GM12872 (cell line): ENCODE data around the gene PRAMEF2.
"Not testable (repeated sequence)": the region's sequence is repeated elsewhere in the genome, so short reads cannot be mapped to it uniquely, and the experiment has no call there.

Experiments
- TF ChIP-seq, protein P1 (sequence below): IDR thresholded peaks from 3 replicates; pipeline ENCODE4 v1.5.1; 2011; ENCODE audit warnings: low read depth, mild to moderate bottlenecking, low read length, moderate library complexity; ENCODE audit not compliant: insufficient read depth

The PRAMEF2 gene

DNA sequence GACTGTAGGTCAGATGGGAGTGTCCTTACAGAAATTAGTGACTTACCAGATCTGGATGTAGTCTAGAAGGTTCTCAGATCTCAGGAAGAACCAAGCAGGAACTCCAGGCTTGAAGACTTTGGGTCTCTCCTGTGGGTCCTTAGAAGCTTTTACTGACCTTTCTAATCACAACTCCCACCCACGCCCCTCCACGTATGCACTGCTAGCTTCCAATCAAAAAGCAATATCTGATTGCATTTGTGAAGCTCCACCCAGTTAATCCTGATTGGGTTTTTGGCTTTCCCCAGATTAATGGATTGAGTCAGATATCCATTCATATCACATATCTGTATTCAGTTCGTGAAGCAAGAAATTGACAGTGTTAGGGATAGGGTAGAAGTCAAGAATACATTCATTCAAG, 29.2 kb downstream of the PRAMEF2 start, which contains the start of gene PRAMEF4:
PRAMEF4 (minus strand) TSS at position 101 of the 400 bp plus-strand sequence. CDS start 2,807 bp downstream, outside the sequence.
- TF ChIP-seq, protein P1, sequence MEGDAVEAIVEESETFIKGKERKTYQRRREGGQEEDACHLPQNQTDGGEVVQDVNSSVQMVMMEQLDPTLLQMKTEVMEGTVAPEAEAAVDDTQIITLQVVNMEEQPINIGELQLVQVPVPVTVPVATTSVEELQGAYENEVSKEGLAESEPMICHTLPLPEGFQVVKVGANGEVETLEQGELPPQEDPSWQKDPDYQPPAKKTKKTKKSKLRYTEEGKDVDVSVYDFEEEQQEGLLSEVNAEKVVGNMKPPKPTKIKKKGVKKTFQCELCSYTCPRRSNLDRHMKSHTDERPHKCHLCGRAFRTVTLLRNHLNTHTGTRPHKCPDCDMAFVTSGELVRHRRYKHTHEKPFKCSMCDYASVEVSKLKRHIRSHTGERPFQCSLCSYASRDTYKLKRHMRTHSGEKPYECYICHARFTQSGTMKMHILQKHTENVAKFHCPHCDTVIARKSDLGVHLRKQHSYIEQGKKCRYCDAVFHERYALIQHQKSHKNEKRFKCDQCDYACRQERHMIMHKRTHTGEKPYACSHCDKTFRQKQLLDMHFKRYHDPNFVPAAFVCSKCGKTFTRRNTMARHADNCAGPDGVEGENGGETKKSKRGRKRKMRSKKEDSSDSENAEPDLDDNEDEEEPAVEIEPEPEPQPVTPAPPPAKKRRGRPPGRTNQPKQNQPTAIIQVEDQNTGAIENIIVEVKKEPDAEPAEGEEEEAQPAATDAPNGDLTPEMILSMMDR = not testable (repeated sequence)

DNA sequence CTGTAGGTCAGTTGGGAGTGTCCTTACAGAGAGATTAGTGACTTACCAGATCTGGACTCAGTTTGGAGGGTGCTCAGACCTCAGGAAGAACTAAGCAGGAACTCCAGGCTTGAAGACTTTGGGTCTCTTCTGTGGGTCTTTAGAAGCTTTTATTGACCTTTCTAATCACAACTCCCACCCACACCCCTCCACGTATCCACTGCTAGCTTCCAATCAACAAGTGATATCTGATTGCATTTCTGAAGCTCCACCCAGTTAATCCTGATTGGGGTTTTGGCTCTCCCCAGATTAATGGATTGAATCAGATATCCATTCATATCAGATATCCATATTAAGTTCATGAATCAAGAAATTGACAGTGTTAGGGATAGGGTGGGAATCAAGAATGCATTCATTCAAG, 41.3 kb downstream of the PRAMEF2 start, which contains the start of gene PRAMEF10:
PRAMEF10 (minus strand) TSS at position 101 of the 400 bp plus-strand sequence. CDS start 2,423 bp downstream, outside the sequence.
- TF ChIP-seq, protein P1 = not testable (repeated sequence)
